Measurements from ENCODE around the gene RPL11.

DNA sequence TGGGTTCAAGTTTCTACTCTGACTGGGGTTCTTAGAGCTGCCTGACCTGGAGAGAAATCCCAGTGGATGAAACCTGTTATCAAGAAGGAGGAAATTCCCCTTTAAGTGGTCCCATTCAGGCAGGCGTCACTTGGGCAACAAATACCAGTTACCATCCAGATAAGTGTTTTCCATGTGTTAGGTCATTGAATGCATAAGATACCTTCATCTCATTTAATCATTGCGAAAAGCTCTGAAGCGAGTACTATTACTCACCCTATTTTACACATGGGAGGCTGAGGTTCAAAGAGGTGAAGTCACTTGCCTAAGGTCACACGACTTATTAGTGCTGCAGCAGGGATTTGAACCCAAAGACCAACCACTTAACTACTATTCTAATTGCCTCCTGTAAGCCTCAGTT is 45.5 kb upstream of the RPL11 start:
- TF ChIP-seq EZH2 (IDR thresholded peaks at IDR 0.05; ENCODE audit: insufficient read depth, poor library complexity, severe bottlenecking) = no peak
- no peak for TF ChIP-seq EZH2phosphoT487 (IDR thresholded peaks at IDR 0.05; ENCODE audit: insufficient read depth, low read depth)
